Anterior cingulate cortex (tissue), 58 donors: ENCODE data around the gene FAT2.
"Not testable (repeated sequence)": the region's sequence is repeated elsewhere in the genome, so short reads cannot be mapped to it uniquely, and the experiment has no call there.

Source experiments
- DNase-seq, 58 donors: peaks; one replicate each; lab custom pipeline; 2025; lab: John Stamatoyannopoulos, UW

Gene FAT2

GRCh38 chr5:151612689-151613427 lies 21.7 kb upstream of the FAT2 start:
- DNase-seq, result peak in 1 of 58 donors; percentile 41

GRCh38 chr5:151611127-151611775 lies 20.1 kb upstream of the FAT2 start:
- no peak for DNase-seq

GRCh38 chr5:151608522-151608921 lies 17.4 kb upstream of the FAT2 start:
- DNase-seq, result no peak

DNA sequence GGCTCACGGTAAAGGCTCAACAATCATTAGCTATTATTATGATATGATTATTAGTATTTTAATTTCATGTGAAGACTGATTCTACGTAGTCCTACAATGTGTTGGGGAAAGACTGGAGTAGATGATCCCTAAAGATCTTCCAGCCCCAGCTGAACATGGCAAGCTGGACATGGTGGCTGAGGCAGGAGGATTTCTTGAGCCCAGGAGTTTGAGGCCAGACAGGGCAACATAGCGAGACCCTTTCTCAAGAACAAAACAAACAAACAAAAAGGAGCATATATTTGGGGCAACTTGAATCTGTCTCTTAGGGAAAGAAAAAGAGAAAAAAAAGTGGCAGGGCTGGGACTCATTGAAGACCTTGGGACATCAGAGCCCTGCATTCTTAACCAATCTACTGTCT lies 16.2 kb upstream of the FAT2 start:
- no peak for DNase-seq

- DNase-seq, result no peak
Observed at GRCh38 chr5:151605559-151605958, 14.4 kb upstream of the FAT2 start.

- no peak for DNase-seq
Observed at GRCh38 chr5:151602806-151603205, 11.7 kb upstream of the FAT2 start.

GRCh38 chr5:151601391-151601790 lies 10.3 kb upstream of the FAT2 start:
- DNase-seq, result no peak

GRCh38 chr5:151600069-151600665 lies 9.0 kb upstream of the FAT2 start:
- DNase-seq, result no peak

DNA sequence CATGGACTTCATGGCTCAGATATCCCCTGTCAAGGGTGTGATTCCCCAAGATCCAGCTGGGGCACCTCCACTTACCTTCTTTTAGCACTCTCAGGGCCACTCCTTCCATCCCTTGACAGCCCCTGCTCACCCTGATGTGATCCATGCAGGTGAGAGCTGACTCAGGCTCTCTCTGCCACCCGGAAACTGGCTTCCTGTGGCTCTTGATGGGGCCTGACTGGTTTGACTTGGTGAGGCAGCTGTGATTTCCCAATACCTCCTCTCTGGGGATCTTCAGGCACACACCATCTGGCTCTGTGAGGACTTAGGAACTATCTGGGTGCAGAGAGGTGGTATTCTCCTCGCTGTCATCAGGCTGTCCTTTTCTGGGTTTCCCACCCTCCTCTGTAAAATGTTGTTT lies 7.9 kb upstream of the FAT2 start:
- DNase-seq, result no peak

DNA sequence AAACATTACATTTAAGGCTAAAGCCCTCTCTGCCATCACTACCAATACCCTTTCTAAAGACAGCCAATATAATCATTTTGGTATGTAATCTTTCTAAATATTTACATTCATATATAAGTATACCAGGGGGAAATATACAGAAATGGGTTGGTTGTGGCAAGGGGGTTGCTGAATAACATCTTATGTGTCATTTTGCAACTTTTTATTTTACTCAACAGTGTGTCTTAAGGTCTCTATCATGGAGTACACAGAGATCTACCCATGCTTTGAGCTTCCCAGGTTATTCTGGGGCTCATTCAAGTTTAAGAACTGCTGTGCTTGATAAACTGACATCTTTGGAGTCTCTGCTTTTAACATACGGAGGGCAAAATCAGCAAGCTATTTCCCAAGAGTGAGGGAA lies 7.4 kb upstream of the FAT2 start:
- no peak for DNase-seq

- DNase-seq, result no peak
Observed at GRCh38 chr5:151597749-151598148, 6.6 kb upstream of the FAT2 start.

- no peak for DNase-seq
Observed at GRCh38 chr5:151596828-151597539, 5.9 kb upstream of the FAT2 start.

DNA sequence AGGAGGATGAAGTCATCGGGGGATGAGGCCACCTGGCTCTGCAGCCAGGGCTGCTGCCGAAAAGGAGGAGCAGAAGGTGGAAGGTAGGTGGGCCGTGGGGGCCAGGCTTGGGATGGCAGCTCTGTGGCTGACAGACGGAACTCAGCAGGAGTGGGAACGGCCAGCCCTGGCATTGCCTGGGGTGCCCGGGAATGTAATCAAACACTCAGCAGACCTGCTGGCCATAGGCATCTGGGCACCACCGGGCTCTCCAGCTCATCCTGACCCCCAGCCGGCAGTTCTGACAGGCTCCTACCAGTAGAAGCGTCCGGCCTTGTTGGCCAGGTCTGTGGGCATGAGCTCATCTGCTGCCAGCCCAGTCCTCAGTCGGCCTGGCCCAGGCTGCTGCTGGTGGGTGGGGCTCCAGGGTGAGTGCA lies 4.3 kb upstream of the FAT2 start:
- no peak for DNase-seq

DNA sequence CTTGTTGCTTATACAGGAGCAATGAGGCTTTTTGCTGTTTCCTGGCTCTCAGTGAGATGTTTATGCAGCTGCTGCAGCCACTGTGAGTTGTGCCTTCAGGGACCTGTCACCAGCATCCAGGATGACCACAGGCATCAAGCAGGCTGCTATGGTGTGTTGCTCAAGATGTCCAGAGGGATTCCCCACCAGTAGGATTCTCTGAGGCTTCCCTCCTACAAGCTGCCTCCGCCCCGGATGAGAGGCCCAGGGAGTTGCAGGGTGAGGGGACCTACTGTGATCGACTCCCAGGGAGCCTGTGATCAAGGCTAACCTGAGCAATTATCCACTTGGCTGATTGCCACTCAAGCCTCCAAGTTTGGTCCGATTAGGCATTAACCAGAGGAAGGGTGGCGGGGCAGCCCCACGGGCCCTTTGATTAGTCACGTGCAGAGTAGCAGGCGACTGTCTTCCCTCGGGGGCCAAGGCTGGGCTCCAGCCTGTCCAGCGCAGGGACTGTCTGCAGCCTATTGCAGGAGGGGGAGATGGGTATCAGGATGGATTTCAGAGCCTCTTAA lies 1.8 kb upstream of the FAT2 start:
- no peak for DNase-seq

GRCh38 chr5:151589878-151590570 lies 1.1 kb downstream of the FAT2 start:
- DNase-seq, result no peak

- no peak for DNase-seq
Observed at GRCh38 chr5:151587796-151588555, 3.2 kb downstream of the FAT2 start.

DNA sequence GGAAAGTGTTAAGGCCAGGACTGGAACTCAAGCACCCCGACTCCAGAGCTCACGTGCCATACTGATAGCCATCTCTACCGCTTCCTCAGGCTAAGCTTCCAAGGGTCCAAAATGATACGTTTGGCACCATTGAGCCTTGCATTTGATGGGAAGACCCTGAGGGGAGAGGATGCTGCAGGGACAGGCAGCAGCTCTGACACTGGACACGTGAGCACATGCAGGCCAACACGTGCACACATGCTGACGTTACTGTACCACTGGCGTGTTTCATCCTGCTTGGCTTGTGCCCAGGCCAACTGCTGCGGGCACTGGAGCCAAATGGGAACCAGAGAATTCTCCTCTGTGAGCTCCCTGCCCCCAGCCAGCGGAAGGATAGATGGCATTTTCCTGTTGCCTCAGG lies 5.2 kb downstream of the FAT2 start:
- DNase-seq, result peak in 1 of 58 donors; percentile 10

- not testable (repeated sequence) for DNase-seq
Observed at GRCh38 chr5:151585344-151585743, 5.8 kb downstream of the FAT2 start.
